A673 (cell line): ENCODE data around the gene SMAD5. TPM values are rescaled to one million over a fixed set of nuclear protein-coding genes. Genes with fewer than 3 reads are reported as not detected.

Source experiments
- BruUV-seq: library from RNA; stranded (reverse); fragments of 400-500 nt; replicated peaks from 2 replicates; lab custom pipeline; 2021; lab: Mats Ljungman, UMichigan
- CTCF ChIA-PET: fragments of 300-600 bp; sonication (Branson Sonifier 250); formaldehyde crosslinking; loops from one replicate; lab custom pipeline; 2022; ENCODE audit warnings: antibody characterized with exemption; lab: Charles Lee
- POLR2A ChIA-PET: fragments of 300-600 bp; sonication (Branson Sonifier 250); formaldehyde crosslinking; loops from one replicate; lab custom pipeline; 2022; ENCODE audit warnings: antibody characterized with exemption; ENCODE audit not compliant: low non-redundant PET; lab: Charles Lee
- DNase-seq: peaks from one replicate; pipeline ENCODE4 v3.0.0-alpha.2; 2015; ENCODE audit warnings: low spot score
- H3K27ac ChIP-seq: fragments of 200-600 bp; sonication (generic); 2 replicates; pipeline ENCODE4 v1.5.1; 2016; ENCODE audit warnings: mixed run types, low read depth, mild to moderate bottlenecking, mixed read lengths, antibody characterized with exemption, low read length; ENCODE audit not compliant: poor library complexity, severe bottlenecking
- H3K27me3 ChIP-seq: fragments of 200-600 bp; sonication (generic); replicated peaks from 2 replicates; pipeline ENCODE4 v1.6.1; 2017; ENCODE audit warnings: mixed run types, low read depth, mild to moderate bottlenecking, mixed read lengths, antibody characterized with exemption, low read length; ENCODE audit not compliant: insufficient read depth, poor library complexity
- H3K36me3 ChIP-seq: fragments of 200-600 bp; sonication (generic); 2 replicates; pipeline ENCODE4 v1.6.1; 2016; ENCODE audit warnings: mixed run types, mild to moderate bottlenecking, mixed read lengths, antibody characterized with exemption, low read length; ENCODE audit not compliant: insufficient read depth, poor library complexity, severe bottlenecking
- H3K4me1 ChIP-seq: fragments of 200-600 bp; sonication (generic); 2 replicates; pipeline ENCODE4 v1.6.1; 2017; ENCODE audit warnings: mixed run types, mild to moderate bottlenecking, mixed read lengths, antibody characterized with exemption, low read length; ENCODE audit not compliant: insufficient read depth, poor library complexity, severe bottlenecking
- H3K4me3 ChIP-seq: fragments of 200-600 bp; sonication (generic); 2 replicates; pipeline ENCODE4 v1.5.1; 2016; ENCODE audit warnings: low read depth, mixed run types, mild to moderate bottlenecking, mixed read lengths, low read length; ENCODE audit not compliant: poor library complexity, severe bottlenecking
- H3K9me3 ChIP-seq: fragments of 200-600 bp; sonication (generic); 2 replicates; pipeline ENCODE4 v1.6.1; 2016; ENCODE audit warnings: mixed run types, low read depth, mild to moderate bottlenecking, mixed read lengths, antibody characterized with exemption, low read length; ENCODE audit not compliant: poor library complexity, severe bottlenecking
- EZH2 ChIP-seq: fragments of 200-600 bp; sonication (generic); IDR thresholded peaks from 2 replicates; pipeline ENCODE4 v1.6.1; 2017; ENCODE audit warnings: borderline replicate concordance, low read depth, mild to moderate bottlenecking, mixed read lengths, antibody characterized with exemption, low read length; ENCODE audit not compliant: poor library complexity, severe bottlenecking
- intact Hi-C: fragments of 100-400 bp; cut with micrococcal nuclease; formaldehyde crosslinking; loops from one replicate; pipeline ENCODE4 v1.10.0; 2022; ENCODE audit not compliant: unreplicated experiment
- total RNA-seq: library from RNA; stranded (reverse); gene quantifications from 2 replicates; pipeline ENCODE4 v1.2.3, GENCODE V29; 2021
- TF ChIP-seq, protein P1 (sequence below): fragments of 300-800, 200-600 bp; sonication (generic); conservative IDR thresholded peaks from 2 replicates; pipeline ENCODE4 v1.5.1; 2017; ENCODE audit warnings: low read depth, mild to moderate bottlenecking, antibody characterized with exemption, low read length, moderate library complexity, mixed read lengths

Gene SMAD5
- total RNA-seq, 1 experiment from 2014 or later, result 72.0 TPM

DNA sequence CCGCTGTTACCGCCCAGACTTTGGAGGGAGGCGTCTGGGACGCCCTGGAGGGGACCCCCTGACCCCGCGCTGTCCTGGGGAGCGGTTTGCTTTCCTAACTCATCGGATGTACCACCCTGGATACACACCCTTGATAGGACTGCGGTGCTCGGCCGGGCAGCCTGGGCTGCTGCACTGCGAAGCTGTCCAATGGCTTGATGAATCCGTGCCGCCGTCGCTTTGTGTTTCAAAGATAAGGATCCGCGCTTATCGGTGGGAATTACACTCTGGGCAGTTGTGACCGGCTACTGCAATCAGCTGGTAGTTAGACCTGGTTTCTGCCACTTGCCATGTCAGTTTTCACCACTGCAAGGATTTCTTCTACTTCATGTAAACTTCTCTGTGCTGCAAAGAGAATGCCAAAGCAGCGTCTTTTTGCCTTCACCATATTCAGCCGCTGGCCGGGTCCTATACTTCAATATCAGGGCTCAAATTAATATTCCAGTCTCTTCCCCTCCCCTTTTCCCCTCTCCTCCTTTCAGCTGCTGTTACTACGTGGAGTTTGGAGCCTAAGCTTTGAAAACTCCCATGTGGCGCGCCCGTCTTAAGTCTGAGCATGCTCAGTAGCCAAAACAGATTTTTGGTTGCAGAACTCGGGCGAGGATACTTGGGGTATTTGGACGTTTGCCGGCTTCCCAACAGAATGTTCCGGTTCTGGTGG lies 727 bp downstream of the SMAD5 start:
- POLR2A ChIA-PET, result interaction anchor here (0.5 kb wide), 1 partner anchor 1961 kb away, joined by 4 read pairs; no protein-coding TSS in a partner anchor
- CTCF ChIA-PET, result interaction anchor here (1.0 kb wide), 1 partner anchor 79 kb away, joined by 3 read pairs; no protein-coding TSS in a partner anchor
- Histone ChIP-seq H3K27me3 (peaks cover 6% of the 10 kb centered on the region), H3K27ac (peak overlapping the region; percentile 88), H3K4me3 (peak overlapping the region; percentile 84), H3K36me3 (no peaks in the 10 kb centered on the region), H3K4me1 (peaks cover 20% of the 10 kb centered on the region), H3K9me3 (no peaks in the 10 kb centered on the region)
- TF ChIP-seq EZH2, result no peak
- TF ChIP-seq, protein P1, sequence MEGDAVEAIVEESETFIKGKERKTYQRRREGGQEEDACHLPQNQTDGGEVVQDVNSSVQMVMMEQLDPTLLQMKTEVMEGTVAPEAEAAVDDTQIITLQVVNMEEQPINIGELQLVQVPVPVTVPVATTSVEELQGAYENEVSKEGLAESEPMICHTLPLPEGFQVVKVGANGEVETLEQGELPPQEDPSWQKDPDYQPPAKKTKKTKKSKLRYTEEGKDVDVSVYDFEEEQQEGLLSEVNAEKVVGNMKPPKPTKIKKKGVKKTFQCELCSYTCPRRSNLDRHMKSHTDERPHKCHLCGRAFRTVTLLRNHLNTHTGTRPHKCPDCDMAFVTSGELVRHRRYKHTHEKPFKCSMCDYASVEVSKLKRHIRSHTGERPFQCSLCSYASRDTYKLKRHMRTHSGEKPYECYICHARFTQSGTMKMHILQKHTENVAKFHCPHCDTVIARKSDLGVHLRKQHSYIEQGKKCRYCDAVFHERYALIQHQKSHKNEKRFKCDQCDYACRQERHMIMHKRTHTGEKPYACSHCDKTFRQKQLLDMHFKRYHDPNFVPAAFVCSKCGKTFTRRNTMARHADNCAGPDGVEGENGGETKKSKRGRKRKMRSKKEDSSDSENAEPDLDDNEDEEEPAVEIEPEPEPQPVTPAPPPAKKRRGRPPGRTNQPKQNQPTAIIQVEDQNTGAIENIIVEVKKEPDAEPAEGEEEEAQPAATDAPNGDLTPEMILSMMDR, result no peak
- intact Hi-C loops, result no loop called here
- BruUV-seq, result no TSS peak
- peak; percentile 76 for DNase-seq

DNA sequence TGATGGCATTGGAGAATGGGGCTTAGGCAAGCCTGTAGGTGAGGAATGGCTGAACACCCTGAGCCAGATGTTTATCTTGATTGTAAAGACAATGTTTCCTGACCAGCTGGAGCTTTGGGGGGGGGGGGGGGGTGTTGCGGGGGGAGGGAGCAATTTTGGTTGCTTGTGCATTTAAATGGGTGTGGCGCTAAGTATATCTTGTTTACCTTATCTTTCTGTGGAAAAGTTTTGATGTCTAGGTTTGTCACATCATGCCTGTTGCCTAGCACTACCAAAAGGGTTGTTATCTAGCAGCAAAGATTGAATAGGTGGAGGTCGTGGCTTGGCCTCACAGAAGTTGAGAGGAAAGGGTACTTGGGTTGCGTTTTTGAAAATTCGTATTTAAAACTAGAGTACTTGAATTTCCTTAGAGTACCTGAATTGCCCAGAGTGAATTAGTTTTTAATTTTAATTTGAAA lies 1.3 kb downstream of the SMAD5 start:
- H3K36me3 ChIP-seq, result no peaks in the 10 kb centered on the region
- H3K9me3 ChIP-seq, result no peaks in the 10 kb centered on the region
- H3K27me3 ChIP-seq, result peaks cover 6% of the 10 kb centered on the region
- peak overlapping the region; percentile 88 for H3K27ac ChIP-seq
- no TSS peak for BruUV-seq
- peaks cover 20% of the 10 kb centered on the region for H3K4me1 ChIP-seq
- no peak for TF ChIP-seq EZH2
- TF ChIP-seq, protein P1, result no peak
- DNase-seq, result no peak
- ChIA-PET CTCF (no interaction called here), POLR2A (interaction anchor here (0.5 kb wide), 1 partner anchor 1962 kb away, joined by 4 read pairs; no protein-coding TSS in a partner anchor)
- peak overlapping the region; percentile 84 for H3K4me3 ChIP-seq
- intact Hi-C loops, result no loop called here

DNA sequence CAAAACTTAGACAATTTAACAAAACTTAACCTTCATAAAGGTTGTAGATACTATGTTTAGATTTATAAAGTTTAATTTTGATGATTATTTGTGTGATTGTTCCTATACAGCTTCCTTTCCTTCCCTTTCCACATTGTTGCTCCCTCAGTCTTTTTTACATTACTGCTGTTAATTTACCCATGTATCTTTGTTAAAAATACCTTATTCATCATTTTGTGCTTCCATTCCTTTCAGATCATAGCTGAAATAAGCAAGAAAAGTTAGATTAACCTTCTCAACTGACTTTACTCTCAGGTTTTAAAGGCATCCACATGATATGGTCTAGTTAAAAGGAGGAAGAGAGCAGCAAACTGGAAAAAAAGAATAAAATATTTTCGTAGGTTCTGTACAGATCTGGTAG lies 2.0 kb downstream of the SMAD5 start:
- H3K36me3 ChIP-seq, result no peaks in the 10 kb centered on the region
- POLR2A ChIA-PET, result no interaction called here
- H3K27me3 ChIP-seq, result peaks cover 6% of the 10 kb centered on the region
- H3K9me3 ChIP-seq, result no peaks in the 10 kb centered on the region
- DNase-seq, result no peak
- H3K4me3 ChIP-seq, result peak overlapping the region; percentile 84
- TF ChIP-seq EZH2, result no peak
- TF ChIP-seq, protein P1, result no peak
- H3K27ac ChIP-seq, result no peak overlapping the region
- intact Hi-C loops, result no loop called here
- H3K4me1 ChIP-seq, result peaks cover 20% of the 10 kb centered on the region
- BruUV-seq, result no TSS peak
- CTCF ChIA-PET, result no interaction called here
